ENCODE results near the gene ZBTB14. TPM values are rescaled to one million over a fixed set of nuclear protein-coding genes. Genes with fewer than 3 reads are reported as not detected.
A peak's percentile ranks its signal among the peaks of the same experiment; 100 is the strongest.

The ZBTB14 gene
- total RNA-seq = 10 to 100 TPM; 10.7 to 11.8 TPM

GRCh38 chr18:5295231-5295920 lies at the start of gene ZBTB14:
Gene ZBTB14, minus strand, starts transcription at chr18:5295726. Its CDS starts 2,480 bp downstream, at chr18:5293246.
- H3K36me3 ChIP-seq = no peaks in the 10 kb centered on the region
- DNase-seq = peak; percentile 49
- peak within 1 kb of the TSS; percentile 80 to 86 for H3K9ac ChIP-seq (ENCODE audit: low read depth in 2 of 2, low read length in 2 of 2)
- H3K4me1 ChIP-seq = peaks cover 8% of the 10 kb centered on the region
- H3K9me3 ChIP-seq = no peaks in the 10 kb centered on the region
- intact Hi-C loops (cut with DNase I) = no loop called here
- H3K27me3 ChIP-seq = no peaks in the 10 kb centered on the region
- peak within 1 kb of the TSS; percentile 98 for H3K27ac ChIP-seq
- peak within 1 kb of the TSS; percentile 74 for H3K4me3 ChIP-seq
- TF ChIP-seq, protein P1, sequence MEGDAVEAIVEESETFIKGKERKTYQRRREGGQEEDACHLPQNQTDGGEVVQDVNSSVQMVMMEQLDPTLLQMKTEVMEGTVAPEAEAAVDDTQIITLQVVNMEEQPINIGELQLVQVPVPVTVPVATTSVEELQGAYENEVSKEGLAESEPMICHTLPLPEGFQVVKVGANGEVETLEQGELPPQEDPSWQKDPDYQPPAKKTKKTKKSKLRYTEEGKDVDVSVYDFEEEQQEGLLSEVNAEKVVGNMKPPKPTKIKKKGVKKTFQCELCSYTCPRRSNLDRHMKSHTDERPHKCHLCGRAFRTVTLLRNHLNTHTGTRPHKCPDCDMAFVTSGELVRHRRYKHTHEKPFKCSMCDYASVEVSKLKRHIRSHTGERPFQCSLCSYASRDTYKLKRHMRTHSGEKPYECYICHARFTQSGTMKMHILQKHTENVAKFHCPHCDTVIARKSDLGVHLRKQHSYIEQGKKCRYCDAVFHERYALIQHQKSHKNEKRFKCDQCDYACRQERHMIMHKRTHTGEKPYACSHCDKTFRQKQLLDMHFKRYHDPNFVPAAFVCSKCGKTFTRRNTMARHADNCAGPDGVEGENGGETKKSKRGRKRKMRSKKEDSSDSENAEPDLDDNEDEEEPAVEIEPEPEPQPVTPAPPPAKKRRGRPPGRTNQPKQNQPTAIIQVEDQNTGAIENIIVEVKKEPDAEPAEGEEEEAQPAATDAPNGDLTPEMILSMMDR (IDR thresholded peaks at IDR 0.05) = no peak

GRCh38 chr18:5339202-5339834 lies 43.8 kb upstream of the ZBTB14 start:
- Histone ChIP-seq H3K4me1 (no peaks in the 10 kb centered on the region), H3K9ac (ENCODE audit: low read depth in 2 of 2, low read length in 2 of 2) (no peak overlapping the region), H3K9me3 (no peaks in the 10 kb centered on the region), H3K4me3 (no peak overlapping the region), H3K27ac (no peak overlapping the region), H3K27me3 (no peaks in the 10 kb centered on the region), H3K36me3 (no peaks in the 10 kb centered on the region)
- DNase-seq = no peak
- intact Hi-C loops (cut with DNase I) = no loop called here
- TF ChIP-seq, protein P1 (IDR thresholded peaks at IDR 0.05) = no peak

DNA sequence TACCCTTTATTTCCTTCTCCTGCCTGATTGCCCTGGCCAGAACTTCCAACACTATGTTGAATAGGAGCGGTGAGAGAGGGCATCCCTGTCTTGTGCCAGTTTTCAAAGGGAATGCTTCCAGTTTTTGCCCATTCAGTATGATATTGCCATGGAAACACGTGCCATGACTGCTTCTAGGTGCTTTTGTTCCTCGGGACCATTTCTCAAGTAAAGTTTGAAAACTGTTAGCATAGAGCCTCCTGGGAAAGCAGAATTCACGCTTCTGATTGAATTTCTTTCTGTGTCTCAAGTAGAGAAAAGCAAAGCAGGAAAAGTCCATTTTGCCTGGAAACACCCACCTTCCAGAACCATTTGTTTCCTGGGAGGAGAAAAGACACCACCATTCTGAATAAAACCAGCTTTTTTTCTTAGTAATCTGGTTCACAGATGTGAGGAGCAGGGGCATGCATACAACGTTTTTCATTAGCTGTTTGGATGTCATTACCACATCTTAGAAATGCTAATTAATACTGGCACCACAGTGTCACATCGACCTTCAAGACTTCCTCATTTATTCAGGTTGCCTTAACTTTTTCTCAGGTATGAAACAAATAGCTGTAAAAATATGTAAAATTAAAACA lies 39.0 kb upstream of the ZBTB14 start:
- Histone ChIP-seq H3K9me3 (no peaks in the 10 kb centered on the region), H3K4me3 (no peak overlapping the region), H3K4me1 (no peaks in the 10 kb centered on the region), H3K36me3 (no peaks in the 10 kb centered on the region), H3K27ac (no peak overlapping the region), H3K27me3 (no peaks in the 10 kb centered on the region), H3K9ac (ENCODE audit: low read depth in 2 of 2, low read length in 2 of 2) (no peak overlapping the region)
- intact Hi-C loops (cut with DNase I) = no loop called here
- no peak for DNase-seq
- TF ChIP-seq, protein P1 (IDR thresholded peaks at IDR 0.05) = no peak

GRCh38 chr18:5318061-5318700 lies 22.7 kb upstream of the ZBTB14 start:
- no peaks in the 10 kb centered on the region for H3K36me3 ChIP-seq
- intact Hi-C loops (cut with DNase I) = no loop called here
- DNase-seq = no peak
- H3K27me3 ChIP-seq = no peaks in the 10 kb centered on the region
- no peak overlapping the region for H3K4me3 ChIP-seq
- H3K9ac ChIP-seq (ENCODE audit: low read depth in 2 of 2, low read length in 2 of 2) = no peak overlapping the region
- H3K9me3 ChIP-seq = no peaks in the 10 kb centered on the region
- TF ChIP-seq, protein P1 (IDR thresholded peaks at IDR 0.05) = no peak
- H3K4me1 ChIP-seq = no peaks in the 10 kb centered on the region
- no peak overlapping the region for H3K27ac ChIP-seq

DNA sequence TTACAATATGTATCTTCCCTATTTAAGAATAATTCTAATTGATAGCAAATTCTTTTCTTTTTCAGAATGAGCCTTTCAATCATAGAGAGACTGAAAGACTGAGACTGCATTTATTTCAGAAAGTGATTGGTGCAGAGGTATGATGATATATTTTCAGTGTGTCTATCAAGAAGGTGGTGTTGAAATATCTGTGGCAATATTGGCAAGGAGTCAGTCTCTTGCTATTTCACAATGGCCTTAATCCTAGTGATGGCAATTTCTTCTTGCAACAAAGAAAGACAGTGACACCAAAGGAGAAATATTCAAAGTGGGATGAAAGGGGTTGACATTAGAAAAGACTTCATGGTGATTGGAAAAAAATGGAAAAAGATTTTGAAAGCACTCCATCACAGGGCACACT lies 21.7 kb upstream of the ZBTB14 start:
- no peaks in the 10 kb centered on the region for H3K36me3 ChIP-seq
- no peak overlapping the region for H3K4me3 ChIP-seq
- H3K27me3 ChIP-seq = no peaks in the 10 kb centered on the region
- DNase-seq = no peak
- H3K4me1 ChIP-seq = no peaks in the 10 kb centered on the region
- H3K27ac ChIP-seq = no peak overlapping the region
- TF ChIP-seq, protein P1 (IDR thresholded peaks at IDR 0.05) = no peak
- no peak overlapping the region for H3K9ac ChIP-seq (ENCODE audit: low read depth in 2 of 2, low read length in 2 of 2)
- intact Hi-C loops (cut with DNase I) = no loop called here
- H3K9me3 ChIP-seq = no peaks in the 10 kb centered on the region

Data from colonic mucosa (tissue), 4 donors.